Right lobe of liver (tissue), 4 donors: ENCODE measurements around the gene NRN1.

ENCODE experiments used
- POLR2A ChIP-seq: fragments of 450-650 bp; IDR thresholded peaks from one replicate; pipeline ENCODE4 v1.6.1; 2017; ENCODE audit warnings: antibody characterized with exemption, mild to moderate bottlenecking
- TF ChIP-seq, protein P1 (sequence below), 4 donors: fragments of 200-600 bp in 3 of 4; fragments of 450-650 bp in 1 of 4; IDR thresholded peaks; one replicate each; pipeline versions ENCODE4 v1.5.1 to v1.8.0; 2016 to 2022; ENCODE audit warnings: antibody characterized with exemption in 4 of 4, mild to moderate bottlenecking in 2 of 4
- donor health status: DM: no; HTN: no; CAD: no.
- donor health status: DM: no; HTN: no; CAD: no.
- donor health status: DM: no; HTN: yes; CAD: no.

DNA sequence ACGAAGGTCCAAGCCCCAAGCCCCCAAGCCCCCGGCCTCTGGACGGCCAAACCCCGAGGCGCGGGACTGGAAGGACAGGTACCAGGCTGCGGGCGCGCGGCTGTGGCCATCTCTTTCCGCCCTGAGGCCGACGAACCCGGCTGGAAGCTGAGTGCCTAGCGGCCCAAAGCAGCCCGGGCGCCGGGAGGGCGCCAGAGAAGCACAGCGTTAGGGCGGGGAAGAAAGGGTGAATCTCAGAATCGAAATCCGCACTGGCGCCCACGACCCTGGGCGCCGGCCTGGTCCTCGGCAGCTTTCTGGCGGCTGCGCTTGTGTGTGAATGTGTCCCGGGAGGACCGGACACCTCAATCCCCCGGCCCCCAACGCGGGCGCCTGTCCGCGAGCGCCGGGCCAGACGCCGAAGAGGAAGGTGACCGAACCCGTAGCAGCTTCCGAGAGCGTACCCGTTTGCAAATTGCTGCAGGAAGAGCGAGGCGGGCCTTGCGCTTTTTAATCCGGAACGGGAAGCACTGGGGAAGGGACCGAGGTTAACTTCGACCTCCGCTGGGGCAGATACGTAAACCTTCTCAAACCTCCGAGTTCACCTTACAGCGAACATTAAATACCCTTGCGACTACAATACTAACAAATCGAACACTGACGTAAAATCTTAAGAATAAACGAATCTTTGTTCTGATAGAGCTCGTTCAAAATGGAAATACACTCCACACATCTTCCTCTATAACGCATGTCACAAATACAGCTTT, 2.9 kb downstream of the NRN1 start:
- TF ChIP-seq, protein P1, sequence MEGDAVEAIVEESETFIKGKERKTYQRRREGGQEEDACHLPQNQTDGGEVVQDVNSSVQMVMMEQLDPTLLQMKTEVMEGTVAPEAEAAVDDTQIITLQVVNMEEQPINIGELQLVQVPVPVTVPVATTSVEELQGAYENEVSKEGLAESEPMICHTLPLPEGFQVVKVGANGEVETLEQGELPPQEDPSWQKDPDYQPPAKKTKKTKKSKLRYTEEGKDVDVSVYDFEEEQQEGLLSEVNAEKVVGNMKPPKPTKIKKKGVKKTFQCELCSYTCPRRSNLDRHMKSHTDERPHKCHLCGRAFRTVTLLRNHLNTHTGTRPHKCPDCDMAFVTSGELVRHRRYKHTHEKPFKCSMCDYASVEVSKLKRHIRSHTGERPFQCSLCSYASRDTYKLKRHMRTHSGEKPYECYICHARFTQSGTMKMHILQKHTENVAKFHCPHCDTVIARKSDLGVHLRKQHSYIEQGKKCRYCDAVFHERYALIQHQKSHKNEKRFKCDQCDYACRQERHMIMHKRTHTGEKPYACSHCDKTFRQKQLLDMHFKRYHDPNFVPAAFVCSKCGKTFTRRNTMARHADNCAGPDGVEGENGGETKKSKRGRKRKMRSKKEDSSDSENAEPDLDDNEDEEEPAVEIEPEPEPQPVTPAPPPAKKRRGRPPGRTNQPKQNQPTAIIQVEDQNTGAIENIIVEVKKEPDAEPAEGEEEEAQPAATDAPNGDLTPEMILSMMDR (IDR thresholded peaks at IDR 0.05): no peak
- TF ChIP-seq POLR2A: no peak
